T-helper 17 cell (primary cell): ENCODE measurements around the gene DNAAF8. TPM values are rescaled to one million over a fixed set of nuclear protein-coding genes. Genes with fewer than 3 reads are reported as not detected.

Experiments used
- ATAC-seq: fragments of 150-1000 bp; cut with Tn5 transposase; 2 replicates; pipeline ENCODE4 v1.10.0; 2021; ENCODE audit warnings: mild to moderate bottlenecking, moderate library complexity
- DNase-seq, 3 donors: peaks; one replicate each; pipeline versions ENCODE4 v3.0.0 to v3.0.0-alpha.2; 2020 to 2021
- H3K9me3 ChIP-seq: one replicate; pipeline ENCODE4 v1.7.0; 2013; ENCODE audit warnings: low read length, mild to moderate bottlenecking; ENCODE audit not compliant: control insufficient read depth, poor library complexity, severe bottlenecking
- H3K27ac Mint-ChIP-seq: one replicate; pipeline ENCODE4 v1.8.0; 2022; ENCODE audit warnings: mild to moderate bottlenecking, moderate library complexity, mixed read lengths
- H3K27me3 Mint-ChIP-seq: one replicate; pipeline ENCODE4 v1.8.0; 2022; ENCODE audit warnings: mixed read lengths
- H3K36me3 Mint-ChIP-seq: one replicate; pipeline ENCODE4 v1.8.0; 2022; ENCODE audit warnings: low read depth, mixed read lengths
- H3K4me1 Mint-ChIP-seq: one replicate; pipeline ENCODE4 v1.8.0; 2022; ENCODE audit warnings: mild to moderate bottlenecking, mixed read lengths
- H3K4me3 Mint-ChIP-seq: one replicate; pipeline ENCODE4 v1.8.0; 2022; ENCODE audit warnings: mild to moderate bottlenecking, moderate library complexity, mixed read lengths
- total RNA-seq, 4 donors: library from RNA in 2 of 4; stranded (reverse) in 2 of 4; gene quantifications; one replicate each; pipeline ENCODE4 v1.2.3 and lab custom pipeline; 2022 to 2026

The DNAAF8 gene
- total RNA-seq, 2 donors from 2014 or later, result not detected

- no peak overlapping the region for H3K4me3 Mint-ChIP-seq
- no peaks in the 10 kb centered on the region for H3K36me3 Mint-ChIP-seq
- H3K27ac Mint-ChIP-seq, result no peak overlapping the region
- H3K9me3 ChIP-seq, result no peaks in the 10 kb centered on the region
- DNase-seq (no peak), ATAC-seq (no peak)
- no peaks in the 10 kb centered on the region for H3K27me3 Mint-ChIP-seq
- H3K4me1 Mint-ChIP-seq, result peaks cover 10% of the 10 kb centered on the region
Observed at GRCh38 chr16:4691666-4692412, 42.5 kb upstream of the DNAAF8 start.

GRCh38 chr16:4692460-4693295 is 41.7 kb upstream of the DNAAF8 start:
- H3K9me3 ChIP-seq, result no peaks in the 10 kb centered on the region
- DNase-seq, result no peak
- ATAC-seq, result peak; percentile 1
- Mint-ChIP-seq H3K27me3 (no peaks in the 10 kb centered on the region), H3K4me1 (peaks cover 10% of the 10 kb centered on the region), H3K36me3 (no peaks in the 10 kb centered on the region), H3K27ac (peak overlapping the region; percentile 27), H3K4me3 (peak overlapping the region; percentile 88)

- Mint-ChIP-seq H3K4me1 (peaks cover 10% of the 10 kb centered on the region), H3K36me3 (no peaks in the 10 kb centered on the region), H3K27me3 (no peaks in the 10 kb centered on the region), H3K27ac (peak within 1 kb of the TSS; percentile 27), H3K4me3 (peak within 1 kb of the TSS; percentile 88)
- ATAC-seq (peak; percentile 95), DNase-seq (peak; percentile 98)
- no peaks in the 10 kb centered on the region for H3K9me3 ChIP-seq
Observed at GRCh38 chr16:4693296-4693955, 40.9 kb upstream of the DNAAF8 start, which contains the start of gene NUDT16L1. NUDT16L1 (plus strand) TSS chr16:4693562; CDS start chr16:4693727, 165 bp downstream.

GRCh38 chr16:4693956-4694641 is 40.2 kb upstream of the DNAAF8 start:
- no peak overlapping the region for H3K27ac Mint-ChIP-seq
- ATAC-seq (peak; percentile 55), DNase-seq (peak; percentile 52 to 54 (median 53))
- H3K36me3 Mint-ChIP-seq, result no peaks in the 10 kb centered on the region
- peak overlapping the region; percentile 88 for H3K4me3 Mint-ChIP-seq
- no peaks in the 10 kb centered on the region for H3K27me3 Mint-ChIP-seq
- H3K4me1 Mint-ChIP-seq, result peaks cover 10% of the 10 kb centered on the region
- H3K9me3 ChIP-seq, result no peaks in the 10 kb centered on the region

GRCh38 chr16:4694642-4695451 is 39.5 kb upstream of the DNAAF8 start:
- Mint-ChIP-seq H3K4me1 (peaks cover 10% of the 10 kb centered on the region), H3K27me3 (no peaks in the 10 kb centered on the region), H3K4me3 (peak overlapping the region; percentile 88), H3K36me3 (no peaks in the 10 kb centered on the region), H3K27ac (no peak overlapping the region)
- DNase-seq (no peak), ATAC-seq (no peak)
- H3K9me3 ChIP-seq, result no peaks in the 10 kb centered on the region

- no peak for DNase-seq
- no peaks in the 10 kb centered on the region for H3K36me3 Mint-ChIP-seq
- no peak for ATAC-seq
- peak overlapping the region; percentile 88 for H3K4me3 Mint-ChIP-seq
- H3K27me3 Mint-ChIP-seq, result no peaks in the 10 kb centered on the region
- peak overlapping the region; percentile 34 for H3K27ac Mint-ChIP-seq
- no peaks in the 10 kb centered on the region for H3K9me3 ChIP-seq
- peaks cover 8% of the 10 kb centered on the region for H3K4me1 Mint-ChIP-seq
Observed at GRCh38 chr16:4695473-4696171, 38.7 kb upstream of the DNAAF8 start.

GRCh38 chr16:4696172-4696904 is 38.0 kb upstream of the DNAAF8 start:
- no peaks in the 10 kb centered on the region for H3K9me3 ChIP-seq
- H3K27ac Mint-ChIP-seq, result peak overlapping the region; percentile 34
- H3K27me3 Mint-ChIP-seq, result no peaks in the 10 kb centered on the region
- ATAC-seq, result no peak
- no peak for DNase-seq
- peaks cover 7% of the 10 kb centered on the region for H3K4me1 Mint-ChIP-seq
- no peaks in the 10 kb centered on the region for H3K36me3 Mint-ChIP-seq
- peak overlapping the region; percentile 57 for H3K4me3 Mint-ChIP-seq

GRCh38 chr16:4696905-4697847 is 37.2 kb upstream of the DNAAF8 start:
- peak overlapping the region; percentile 6 for H3K27ac Mint-ChIP-seq
- H3K36me3 Mint-ChIP-seq, result no peaks in the 10 kb centered on the region
- DNase-seq, result no peak
- H3K27me3 Mint-ChIP-seq, result no peaks in the 10 kb centered on the region
- no peaks in the 10 kb centered on the region for H3K9me3 ChIP-seq
- peak overlapping the region; percentile 57 for H3K4me3 Mint-ChIP-seq
- no peak for ATAC-seq
- H3K4me1 Mint-ChIP-seq, result peaks cover 6% of the 10 kb centered on the region

GRCh38 chr16:4697848-4698291 is 36.5 kb upstream of the DNAAF8 start:
- H3K9me3 ChIP-seq, result no peaks in the 10 kb centered on the region
- no peak overlapping the region for H3K4me3 Mint-ChIP-seq
- H3K36me3 Mint-ChIP-seq, result no peaks in the 10 kb centered on the region
- DNase-seq, result no peak
- no peaks in the 10 kb centered on the region for H3K27me3 Mint-ChIP-seq
- H3K4me1 Mint-ChIP-seq, result peaks cover 2% of the 10 kb centered on the region
- no peak overlapping the region for H3K27ac Mint-ChIP-seq
- no peak for ATAC-seq

- H3K36me3 Mint-ChIP-seq, result no peaks in the 10 kb centered on the region
- peaks cover 2% of the 10 kb centered on the region for H3K4me1 Mint-ChIP-seq
- H3K27ac Mint-ChIP-seq, result no peak overlapping the region
- H3K4me3 Mint-ChIP-seq, result no peak overlapping the region
- no peak for ATAC-seq
- no peaks in the 10 kb centered on the region for H3K9me3 ChIP-seq
- H3K27me3 Mint-ChIP-seq, result no peaks in the 10 kb centered on the region
- no peak for DNase-seq
Observed at GRCh38 chr16:4698321-4699045, 35.9 kb upstream of the DNAAF8 start.
